ENCODE measurements around the gene LRP8.

LRP8 gene

GRCh38 chr1:53339736-53340635, 12.1 kb upstream of the LRP8 start:
- no peak for DNase-seq

- no peak for DNase-seq
Measured at GRCh38 chr1:53338423-53338822, 10.6 kb upstream of the LRP8 start.

GRCh38 chr1:53337499-53337898, 9.6 kb upstream of the LRP8 start:
- no peak for DNase-seq

GRCh38 chr1:53336146-53336545, 8.3 kb upstream of the LRP8 start:
- DNase-seq, result no peak

GRCh38 chr1:53335661-53336060, 7.8 kb upstream of the LRP8 start:
- DNase-seq, result no peak

- DNase-seq, result no peak
Measured at GRCh38 chr1:53334781-53335180, 6.9 kb upstream of the LRP8 start.

GRCh38 chr1:53334312-53334711, 6.4 kb upstream of the LRP8 start:
- DNase-seq, result no peak

- no peak for DNase-seq
Measured at GRCh38 chr1:53332833-53333232, 5.0 kb upstream of the LRP8 start.

- DNase-seq, result no peak
Measured at GRCh38 chr1:53332186-53332564, 4.3 kb upstream of the LRP8 start.

- DNase-seq, result no peak
Measured at GRCh38 chr1:53331446-53332185, 3.7 kb upstream of the LRP8 start.

GRCh38 chr1:53330819-53331218, 2.9 kb upstream of the LRP8 start:
- DNase-seq, result peak; percentile 59

GRCh38 chr1:53328541-53329499, 950 bp upstream of the LRP8 start:
- no peak for DNase-seq

- DNase-seq, result peak; percentile 34
Measured at GRCh38 chr1:53327182-53327913, 522 bp downstream of the LRP8 start.

GRCh38 chr1:53326598-53327181, 1.2 kb downstream of the LRP8 start:
- DNase-seq, result peak; percentile 38

GRCh38 chr1:53326088-53326597, 1.7 kb downstream of the LRP8 start:
- peak; percentile 97 for DNase-seq

GRCh38 chr1:53325326-53326087, 2.4 kb downstream of the LRP8 start:
- no peak for DNase-seq

- peak; percentile 13 for DNase-seq
Measured at GRCh38 chr1:53324728-53325297, 3.1 kb downstream of the LRP8 start.

- no peak for DNase-seq
Measured at GRCh38 chr1:53324321-53324720, 3.5 kb downstream of the LRP8 start.

- DNase-seq, result no peak
Measured at GRCh38 chr1:53323316-53323715, 4.6 kb downstream of the LRP8 start.
